Activated naive CD8-positive, alpha-beta T cell treated with anti-CD3 and anti-CD28 coated beads, Interleukin-2, amount 50 U/mL, for 24 hours (primary cell): ENCODE data around the gene CSTF3.
"Not testable (repeated sequence)": the region's sequence is repeated elsewhere in the genome, so short reads cannot be mapped to it uniquely, and the experiment has no call there.

Experiments used
- ATAC-seq: fragments of 150-1000 bp; cut with Tn5 transposase; one replicate; pipeline ENCODE4 v1.10.0; 2021
- DNase-seq: peaks from one replicate; pipeline ENCODE4 v3.0.0; 2021
- H3K27ac Mint-ChIP-seq: one replicate; pipeline ENCODE4 v1.8.0; 2021; ENCODE audit warnings: mild to moderate bottlenecking, mixed read lengths
- H3K27me3 Mint-ChIP-seq: one replicate; pipeline ENCODE4 v1.8.0; 2021; ENCODE audit warnings: mixed read lengths
- H3K36me3 Mint-ChIP-seq: one replicate; pipeline ENCODE4 v1.8.0; 2021; ENCODE audit warnings: low read depth, mixed read lengths
- H3K4me1 Mint-ChIP-seq: one replicate; pipeline ENCODE4 v1.8.0; 2021; ENCODE audit warnings: mixed read lengths
- H3K4me3 Mint-ChIP-seq: one replicate; pipeline ENCODE4 v1.8.0; 2021; ENCODE audit warnings: mild to moderate bottlenecking, moderate library complexity, mixed read lengths
- H3K9me3 Mint-ChIP-seq: one replicate; pipeline ENCODE4 v1.8.0; 2021; ENCODE audit warnings: mixed read lengths

Gene CSTF3

GRCh38 chr11:33177676-33178336 lies 16.5 kb upstream of the CSTF3 start:
- Mint-ChIP-seq H3K27ac (no peak overlapping the region), H3K9me3 (peaks cover 3% of the 10 kb centered on the region), H3K4me3 (no peak overlapping the region), H3K27me3 (no peaks in the 10 kb centered on the region), H3K4me1 (peaks cover 17% of the 10 kb centered on the region), H3K36me3 (no peaks in the 10 kb centered on the region)
- ATAC-seq (no peak), DNase-seq (no peak)

GRCh38 chr11:33176760-33177159 lies 15.5 kb upstream of the CSTF3 start:
- not testable (repeated sequence) for H3K36me3 Mint-ChIP-seq, DNase-seq, H3K27ac Mint-ChIP-seq, H3K9me3 Mint-ChIP-seq, ATAC-seq, H3K27me3 Mint-ChIP-seq, H3K4me3 Mint-ChIP-seq
- peaks cover 17% of the 10 kb centered on the region for H3K4me1 Mint-ChIP-seq

GRCh38 chr11:33172996-33173395 lies 11.7 kb upstream of the CSTF3 start:
- no peaks in the 10 kb centered on the region for H3K27me3 Mint-ChIP-seq
- no peak overlapping the region for H3K27ac Mint-ChIP-seq

GRCh38 chr11:33172345-33172744 lies 11.1 kb upstream of the CSTF3 start:
- no peaks in the 10 kb centered on the region for H3K36me3 Mint-ChIP-seq
- ATAC-seq: no peak

More at GRCh38 chr11:33172996-33173395, 11.7 kb upstream of the CSTF3 start:
- DNase-seq (no peak), ATAC-seq (no peak)
- H3K36me3 Mint-ChIP-seq: no peaks in the 10 kb centered on the region
- H3K9me3 Mint-ChIP-seq: no peaks in the 10 kb centered on the region
- no peak overlapping the region for H3K4me3 Mint-ChIP-seq
- H3K4me1 Mint-ChIP-seq: peaks cover 4% of the 10 kb centered on the region

GRCh38 chr11:33171251-33171650 lies 10.0 kb upstream of the CSTF3 start:
- no peaks in the 10 kb centered on the region for H3K9me3 Mint-ChIP-seq
- no peaks in the 10 kb centered on the region for H3K27me3 Mint-ChIP-seq
- peaks cover 3% of the 10 kb centered on the region for H3K4me1 Mint-ChIP-seq
- ATAC-seq (no peak), DNase-seq (no peak)
- no peaks in the 10 kb centered on the region for H3K36me3 Mint-ChIP-seq
- no peak overlapping the region for H3K4me3 Mint-ChIP-seq
- H3K27ac Mint-ChIP-seq: no peak overlapping the region

More at GRCh38 chr11:33172345-33172744, 11.1 kb upstream of the CSTF3 start:
- Mint-ChIP-seq H3K27me3 (no peaks in the 10 kb centered on the region), H3K4me1 (peaks cover 4% of the 10 kb centered on the region), H3K27ac (no peak overlapping the region), H3K9me3 (no peaks in the 10 kb centered on the region), H3K4me3 (no peak overlapping the region)
- DNase-seq: no peak

GRCh38 chr11:33168709-33169200 lies 7.5 kb upstream of the CSTF3 start:
- ATAC-seq (no peak), DNase-seq (no peak)
- Mint-ChIP-seq H3K4me1 (no peaks in the 10 kb centered on the region), H3K27me3 (no peaks in the 10 kb centered on the region), H3K27ac (no peak overlapping the region), H3K9me3 (no peaks in the 10 kb centered on the region), H3K4me3 (no peak overlapping the region), H3K36me3 (no peaks in the 10 kb centered on the region)

GRCh38 chr11:33162831-33163230 lies 1.6 kb upstream of the CSTF3 start:
- Mint-ChIP-seq H3K27ac (peak overlapping the region; percentile 15), H3K9me3 (no peaks in the 10 kb centered on the region), H3K27me3 (no peaks in the 10 kb centered on the region), H3K4me1 (peaks cover 30% of the 10 kb centered on the region), H3K36me3 (peaks cover 29% of the 10 kb centered on the region), H3K4me3 (peak overlapping the region; percentile 99)
- no peak for DNase-seq
- ATAC-seq: no peak

- peak overlapping the region; percentile 99 for H3K4me3 Mint-ChIP-seq
- no peaks in the 10 kb centered on the region for H3K9me3 Mint-ChIP-seq
- H3K4me1 Mint-ChIP-seq: peaks cover 50% of the 10 kb centered on the region
- DNase-seq (no peak), ATAC-seq (no peak)
- H3K27me3 Mint-ChIP-seq: no peaks in the 10 kb centered on the region
- peak overlapping the region; percentile 99 for H3K27ac Mint-ChIP-seq
- peaks cover 35% of the 10 kb centered on the region for H3K36me3 Mint-ChIP-seq
Measured at GRCh38 chr11:33160587-33160986, 693 bp downstream of the CSTF3 start.

- no peak for ATAC-seq
- Mint-ChIP-seq H3K4me1 (peaks cover 53% of the 10 kb centered on the region), H3K4me3 (peak overlapping the region; percentile 99), H3K36me3 (peaks cover 38% of the 10 kb centered on the region), H3K27me3 (no peaks in the 10 kb centered on the region), H3K27ac (peak overlapping the region; percentile 99), H3K9me3 (no peaks in the 10 kb centered on the region)
- DNase-seq: no peak
Measured at GRCh38 chr11:33160136-33160535, 1.1 kb downstream of the CSTF3 start.

GRCh38 chr11:33159378-33159867 lies 1.9 kb downstream of the CSTF3 start:
- Mint-ChIP-seq H3K27ac (peak overlapping the region; percentile 99), H3K36me3 (peaks cover 44% of the 10 kb centered on the region), H3K4me1 (peaks cover 57% of the 10 kb centered on the region), H3K4me3 (peak overlapping the region; percentile 99)
- DNase-seq, ATAC-seq, H3K27me3 Mint-ChIP-seq, H3K9me3 Mint-ChIP-seq: not testable (repeated sequence)

- ATAC-seq (no peak), DNase-seq (no peak)
- Mint-ChIP-seq H3K36me3 (peaks cover 45% of the 10 kb centered on the region), H3K27me3 (no peaks in the 10 kb centered on the region), H3K9me3 (no peaks in the 10 kb centered on the region), H3K27ac (no peak overlapping the region), H3K4me1 (peaks cover 59% of the 10 kb centered on the region), H3K4me3 (peak overlapping the region; percentile 99)
Measured at GRCh38 chr11:33158596-33159275, 2.5 kb downstream of the CSTF3 start.

- no peak for DNase-seq
- peaks cover 64% of the 10 kb centered on the region for H3K4me1 Mint-ChIP-seq
Measured at GRCh38 chr11:33157103-33158027, 3.9 kb downstream of the CSTF3 start.

GRCh38 chr11:33151399-33151798 lies 9.9 kb downstream of the CSTF3 start:
- no peaks in the 10 kb centered on the region for H3K9me3 Mint-ChIP-seq
- ATAC-seq: no peak
- H3K36me3 Mint-ChIP-seq: peaks cover 44% of the 10 kb centered on the region
- H3K4me3 Mint-ChIP-seq: no peak overlapping the region
- peaks cover 29% of the 10 kb centered on the region for H3K4me1 Mint-ChIP-seq
- no peak overlapping the region for H3K27ac Mint-ChIP-seq
- DNase-seq: no peak
- H3K27me3 Mint-ChIP-seq: no peaks in the 10 kb centered on the region

More at GRCh38 chr11:33157103-33158027, 3.9 kb downstream of the CSTF3 start:
- no peak overlapping the region for H3K27ac Mint-ChIP-seq
- H3K27me3 Mint-ChIP-seq: no peaks in the 10 kb centered on the region
- peaks cover 52% of the 10 kb centered on the region for H3K36me3 Mint-ChIP-seq
- H3K9me3 Mint-ChIP-seq: no peaks in the 10 kb centered on the region
- ATAC-seq: no peak
- no peak overlapping the region for H3K4me3 Mint-ChIP-seq

- DNase-seq (no peak), ATAC-seq (no peak)
- no peak overlapping the region for H3K4me3 Mint-ChIP-seq
- peaks cover 40% of the 10 kb centered on the region for H3K36me3 Mint-ChIP-seq
- H3K27me3 Mint-ChIP-seq: no peaks in the 10 kb centered on the region
- no peak overlapping the region for H3K27ac Mint-ChIP-seq
- H3K9me3 Mint-ChIP-seq: no peaks in the 10 kb centered on the region
- H3K4me1 Mint-ChIP-seq: peaks cover 10% of the 10 kb centered on the region
Measured at GRCh38 chr11:33147559-33147958, 13.7 kb downstream of the CSTF3 start.
